ENCODE data around the gene PPP2R2B. TPM values are rescaled to one million over a fixed set of nuclear protein-coding genes. Genes with fewer than 3 reads are reported as not detected.

PPP2R2B gene
- total and polyA plus RNA-seq, 2 of the 4 experiments (the other 2 are of a cell fraction) = not detected

GRCh38 chr5:146794326-146795029 is 84.1 kb downstream of the PPP2R2B start:
- H4K8ac ChIP-seq (ENCODE audit: low read depth in 2 of 2, low read length in 2 of 2) = no peak overlapping the region
- no peak overlapping the region for H3K9ac ChIP-seq (ENCODE audit: low read depth, low read length)
- intact Hi-C loops (cut with micrococcal nuclease) (loop anchor here (10.0 kb wide), 1 partner anchor 190 kb away; no protein-coding TSS in a partner anchor), dilution Hi-C loops (cut with HindIII; ENCODE audit: low sequenced_read_pairs, unreplicated experiment) (no loop called here), in situ Hi-C loops (cut with MboI; ENCODE audit: low sequenced_read_pairs) (no loop called here)
- no peak overlapping the region for H3K4ac ChIP-seq (ENCODE audit: low read depth, low read length)
- H3K9me3 ChIP-seq (ENCODE audit: control insufficient read depth, insufficient read depth, low read length) = no peaks in the 10 kb centered on the region
- H2AFZ ChIP-seq (replicated peaks; ENCODE audit: low read length, poor library complexity) = no peak overlapping the region
- no peak overlapping the region for H4K5ac ChIP-seq (ENCODE audit: low read depth, low read length)
- DNase-seq = no peak
- no TSS peak for BruUV-seq (replicated peaks)
- H3K14ac ChIP-seq (replicated peaks; ENCODE audit: low read depth, low read length) = no peak overlapping the region
- H2AK9ac ChIP-seq (replicated peaks; ENCODE audit: low read depth, low read length, poor library complexity) = no peak overlapping the region
- H3K9me1 ChIP-seq (ENCODE audit: insufficient read depth, low read length) = no peaks in the 10 kb centered on the region
- no peak overlapping the region for H3K4me3 ChIP-seq (ENCODE audit: insufficient read depth, low read depth, low read length)
- no peak overlapping the region for H2BK20ac ChIP-seq (ENCODE audit: low read depth, low read length)
- ChIA-PET POLR2A (ENCODE audit: unreplicated experiment) (no interaction called here), CTCF (no interaction called here)
- H4K91ac ChIP-seq (ENCODE audit: insufficient read depth, low read depth, low read length) = no peak overlapping the region
- no peaks in the 10 kb centered on the region for H4K20me1 ChIP-seq (ENCODE audit: insufficient read depth, low read length)
- H2BK120ac ChIP-seq (ENCODE audit: low read depth, low read length) = no peak overlapping the region
- H2BK5ac ChIP-seq (ENCODE audit: low read depth, low read length, poor library complexity, severe bottlenecking) = no peak overlapping the region
- H3K79me1 ChIP-seq (ENCODE audit: low read depth in 1 of 2, low read length in 2 of 2) = no peaks in the 10 kb centered on the region
- no peak overlapping the region for H3K4me2 ChIP-seq (ENCODE audit: low read depth, low read length)
- H3K27ac ChIP-seq (ENCODE audit: insufficient read depth, low read length) = no peak overlapping the region
- H3K27me3 ChIP-seq (ENCODE audit: control insufficient read depth, insufficient read depth, low read length) = no peaks in the 10 kb centered on the region
- H3K56ac ChIP-seq (ENCODE audit: extremely low read depth, insufficient read depth, low read length) = no peak overlapping the region
- H3K36me3 ChIP-seq (ENCODE audit: control insufficient read depth, insufficient read depth, low read length) = no peaks in the 10 kb centered on the region
- H3K18ac ChIP-seq (ENCODE audit: low read depth, low read length) = no peak overlapping the region
- no peak overlapping the region for H2BK15ac ChIP-seq (ENCODE audit: low read depth, low read length)
- WGBS, 2 experiments (ENCODE audit: extremely low coverage in 2 of 2, insufficient read length in 1 of 2) = no CpG with 5 or more reads among the region's 1 CpG
- no peak overlapping the region for H3K23ac ChIP-seq (ENCODE audit: low read depth, low read length)
- no peak overlapping the region for H2AK5ac ChIP-seq (ENCODE audit: low read depth, low read length)
- ATAC-seq (ENCODE audit: low read depth) = no peak
- H3K4me1 ChIP-seq (ENCODE audit: control insufficient read depth, insufficient read depth, low read length) = no peaks in the 10 kb centered on the region
- no peak for TF ChIP-seq USF2 (IDR thresholded peaks at IDR 0.05; ENCODE audit: low read depth, low read length)
- no peak for TF ChIP-seq RCOR1 (IDR thresholded peaks at IDR 0.05; ENCODE audit: insufficient replicate concordance, low read length)
- no peak for TF ChIP-seq ELK1 (IDR thresholded peaks at IDR 0.05; ENCODE audit: borderline replicate concordance, low read depth, low read length)
- TF ChIP-seq FOS (IDR thresholded peaks at IDR 0.05; ENCODE audit: low read depth, low read length) = no peak
- no peak for TF ChIP-seq BHLHE40 (IDR thresholded peaks at IDR 0.05; ENCODE audit: low read depth, low read length)
- TF ChIP-seq CEBPB (IDR thresholded peaks at IDR 0.05; ENCODE audit: low read depth, low read length) = no peak
- TF ChIP-seq CHD1 (IDR thresholded peaks at IDR 0.05; ENCODE audit: low read depth, low read length) = no peak
- no peak for TF ChIP-seq MAZ (IDR thresholded peaks at IDR 0.05; ENCODE audit: borderline replicate concordance, low read depth, low read length)
- no peak for TF ChIP-seq RAD21 (IDR thresholded peaks at IDR 0.05; ENCODE audit: low read length)
- TF ChIP-seq POLR2A (IDR thresholded peaks at IDR 0.05; ENCODE audit: low read depth, low read length) = no peak
- TF ChIP-seq MAFK (IDR thresholded peaks at IDR 0.05; ENCODE audit: low read depth, low read length) = no peak
- no peak for TF ChIP-seq SMC3 (IDR thresholded peaks at IDR 0.05; ENCODE audit: low read depth, low read length)
- no peak for TF ChIP-seq MXI1 (IDR thresholded peaks at IDR 0.05; ENCODE audit: borderline replicate concordance, low read depth, low read length)
